K562 (cell line): ENCODE measurements around the gene RREB1. TPM values are rescaled to one million over a fixed set of nuclear protein-coding genes. Genes with fewer than 3 reads are reported as not detected.

Experiments used
- ATAC-seq: fragments of 200-7000 bp; cut with Tn5 transposase; 3 replicates; pipeline ENCODE4 v1.9.1; 2020; ENCODE audit warnings: moderate library complexity
- BruUV-seq: library from RNA; stranded (reverse); fragments of 400-500 nt; replicated peaks from 2 replicates; lab custom pipeline; 2021; lab: Mats Ljungman, UMichigan
- CTCF ChIA-PET: fragments of 300-600 bp; formaldehyde crosslinking; extraction: SDS; loops from one replicate; lab custom pipeline; 2021; ENCODE audit warnings: low intra/inter-chr PET ratio; lab: Yijun Ruan, JAX
- POLR2A ChIA-PET: fragments of 300-600, 350-650 bp; sonication (Branson Sonifier 250); formaldehyde crosslinking; extraction: SDS; loops from one replicate; lab custom pipeline; 2021; ENCODE audit warnings: antibody characterized with exemption, inconsistent platforms; lab: Yijun Ruan, JAX
- DNase-seq, 4 experiments: peaks; one replicate each; pipeline versions ENCODE4 v3.0.0 to v3.0.0-alpha.2; 2011 to 2018; ENCODE audit warnings: low spot score in 3 of 4, mixed read lengths in 3 of 4; ENCODE audit errors: extremely low read depth in 1 of 4
- FAIRE-seq: peaks from 2 replicates; lab custom pipeline; 2011; peaks lifted over from hg19 to GRCh38; lab: Jason Lieb, UNC
- H2AFZ ChIP-seq: 2 replicates; pipeline ENCODE4 v1.6.0; 2011; ENCODE audit warnings: low read depth, low read length, control low read depth, inconsistent platforms
- H3K27ac ChIP-seq: fragments of 200-600 bp; 3 replicates; pipeline ENCODE4 v1.8.0; 2011; ENCODE audit warnings: low read depth, mild to moderate bottlenecking, control low read depth, inconsistent platforms, low read length, moderate library complexity, mixed read lengths; ENCODE audit errors: extremely low read depth
- H3K27me3 ChIP-seq, 2 experiments: fragments of 300-600 bp in 1 of 2; 2 replicates in 1 of 2; 3 replicates in 1 of 2; pipeline versions ENCODE4 v1.6.0 to v1.8.0; 2011; ENCODE audit warnings: inconsistent platforms in 2 of 2, low read length in 2 of 2, mild to moderate bottlenecking in 1 of 2, mixed read lengths in 1 of 2, moderate library complexity in 1 of 2; ENCODE audit not compliant: control insufficient read depth in 2 of 2, insufficient read depth in 2 of 2
- H3K36me3 ChIP-seq: fragments of 300-600 bp; 3 replicates; pipeline ENCODE4 v1.8.0; 2011; ENCODE audit warnings: mild to moderate bottlenecking, low read length, inconsistent platforms; ENCODE audit not compliant: control insufficient read depth, insufficient read depth
- H3K4me1 ChIP-seq, 2 experiments: fragments of 200-600 bp in 1 of 2; replicated peaks in 1 of 2; 2 replicates in 1 of 2; 3 replicates in 1 of 2; pipeline versions ENCODE4 v1.5.1 to v1.8.0; 2011; ENCODE audit warnings: inconsistent platforms in 2 of 2, low read length in 2 of 2, mild to moderate bottlenecking in 1 of 2, mixed read lengths in 1 of 2, moderate library complexity in 1 of 2; ENCODE audit not compliant: control insufficient read depth in 2 of 2, insufficient read depth in 2 of 2
- H3K4me2 ChIP-seq: 2 replicates; pipeline ENCODE4 v1.6.1; 2011; ENCODE audit warnings: low read length, control low read depth, inconsistent platforms, mixed read lengths; ENCODE audit not compliant: insufficient read depth
- H3K4me3 ChIP-seq: fragments of 200-600 bp; sonication (generic), shearing (Covaris generic); 2 replicates; pipeline ENCODE4 v1.5.1; 2016; ENCODE audit warnings: control low read depth, inconsistent platforms
- H3K79me2 ChIP-seq: fragments of 200-600 bp; 3 replicates; pipeline ENCODE4 v1.8.0; 2011; ENCODE audit warnings: low read length, inconsistent platforms; ENCODE audit not compliant: control insufficient read depth, insufficient read depth
- H3K9ac ChIP-seq, 2 experiments: 2 replicates each; pipeline versions ENCODE4 v1.6.0 to v1.6.1; 2011; ENCODE audit warnings: low read depth in 2 of 2, low read length in 2 of 2, control low read depth in 1 of 2, inconsistent platforms in 1 of 2, mild to moderate bottlenecking in 1 of 2, mixed read lengths in 1 of 2; ENCODE audit not compliant: insufficient read depth in 1 of 2
- H3K9me1 ChIP-seq: one replicate; pipeline ENCODE4 v1.6.0; 2011; ENCODE audit warnings: inconsistent platforms, mild to moderate bottlenecking, low read length, moderate library complexity; ENCODE audit not compliant: control insufficient read depth, insufficient read depth
- H3K9me3 ChIP-seq: replicated peaks from 2 replicates; pipeline ENCODE4 v1.5.1; 2011; ENCODE audit warnings: low read depth, low read length, inconsistent platforms; ENCODE audit not compliant: control insufficient read depth, insufficient read depth
- H4K20me1 ChIP-seq: replicated peaks from 2 replicates; pipeline ENCODE4 v1.6.1; 2011; ENCODE audit warnings: low read length, inconsistent platforms, mixed read lengths; ENCODE audit not compliant: control insufficient read depth, insufficient read depth
- CAMTA2 ChIP-seq: fragments of 250-450 bp; sonication (Bioruptor Pico); conservative IDR thresholded peaks from 2 replicates; pipeline ENCODE4 v1.5.1; 2022
- CHCHD3 ChIP-seq: fragments of 250-450 bp; sonication (Bioruptor Pico); IDR thresholded peaks from 2 replicates; pipeline ENCODE4 v2.1.2; 2022; ENCODE audit warnings: mild to moderate bottlenecking
- CREB1 ChIP-seq, 2 experiments: sonication (generic) in 1 of 2; formaldehyde crosslinking in 1 of 2; IDR thresholded peaks; 2 replicates each; pipeline versions ENCODE4 v1.6.1 to v1.8.0; 2012 to 2022; ENCODE audit warnings: inconsistent platforms in 1 of 2, mild to moderate bottlenecking in 1 of 2, missing genetic modification reagents in 1 of 2, moderate library complexity in 1 of 2
- ELF2 ChIP-seq: fragments of 250-450 bp; sonication (Bioruptor Pico); IDR thresholded peaks from 2 replicates; pipeline ENCODE4 v1.5.0; 2021; ENCODE audit warnings: mild to moderate bottlenecking
- FIP1L1 ChIP-seq: fragments of 200-400 bp; formaldehyde crosslinking; IDR thresholded peaks from 2 replicates; pipeline ENCODE4 v1.6.1; 2018; ENCODE audit warnings: mild to moderate bottlenecking, low read depth, low read length; ENCODE audit not compliant: poor library complexity, severe bottlenecking
- MCM2 ChIP-seq: fragments of 450-650 bp; IDR thresholded peaks from 2 replicates; pipeline ENCODE4 v1.6.1; 2017; ENCODE audit warnings: low read depth, mild to moderate bottlenecking
- MCM7 ChIP-seq, 2 experiments: fragments of 450-650 bp; IDR thresholded peaks; 2 replicates each; pipeline ENCODE4 v1.6.1; 2016 to 2018
- NCOA4 ChIP-seq: fragments of 450-650 bp; IDR thresholded peaks from 2 replicates; pipeline ENCODE4 v1.6.1; 2018; ENCODE audit warnings: mild to moderate bottlenecking; ENCODE audit not compliant: partially characterized antibody
- NFRKB ChIP-seq: fragments of 450-650 bp; IDR thresholded peaks from 2 replicates; pipeline ENCODE4 v1.6.1; 2016; ENCODE audit warnings: low read depth
- PML ChIP-seq: IDR thresholded peaks from 2 replicates; pipeline ENCODE4 v1.6.1; 2012; ENCODE audit warnings: low read length, inconsistent platforms
- POLR3G ChIP-seq: IDR thresholded peaks from 2 replicates; pipeline ENCODE4 v1.6.1; 2011; ENCODE audit not compliant: insufficient read length, insufficient replicate concordance; ENCODE audit errors: extremely low read depth
- PYGO2 ChIP-seq: fragments of 450-650 bp; IDR thresholded peaks from 2 replicates; pipeline ENCODE4 v1.6.1; 2016; ENCODE audit warnings: mild to moderate bottlenecking, missing genetic modification characterization, moderate library complexity, missing compliant biosample characterization
- RBM22 ChIP-seq: fragments of 200-400 bp; formaldehyde crosslinking; IDR thresholded peaks from 2 replicates; pipeline ENCODE4 v1.6.1; 2018; ENCODE audit warnings: low read length, low read depth; ENCODE audit not compliant: poor library complexity, severe bottlenecking
- SMC3 ChIP-seq: conservative IDR thresholded peaks from 2 replicates; pipeline ENCODE4 v1.6.1; 2011; ENCODE audit warnings: low read depth, low read length, improper control_type of control experiment; ENCODE audit not compliant: insufficient read depth
- TBL1XR1 ChIP-seq, 2 experiments: IDR thresholded peaks; 2 replicates each; pipeline ENCODE4 v1.6.1; 2012; ENCODE audit warnings: improper control_type of control experiment in 2 of 2, low read length in 2 of 2, mild to moderate bottlenecking in 1 of 2
- UBTF ChIP-seq, 2 experiments: IDR thresholded peaks; 2 replicates each; pipeline ENCODE4 v1.6.1; 2012; ENCODE audit warnings: improper control_type of control experiment in 2 of 2, low read depth in 2 of 2, low read length in 2 of 2, borderline replicate concordance in 1 of 2
- ZNF124 ChIP-seq: sonication (generic); formaldehyde crosslinking; IDR thresholded peaks from 2 replicates; pipeline ENCODE4 v1.8.1; 2022; ENCODE audit warnings: missing genetic modification reagents
- ZNF143 ChIP-seq: sonication (generic); formaldehyde crosslinking; IDR thresholded peaks from 2 replicates; pipeline ENCODE4 v1.9.0; 2022; ENCODE audit warnings: mild to moderate bottlenecking, missing genetic modification reagents
- ZNF23 ChIP-seq: fragments of 250-450 bp; sonication (Bioruptor Pico); IDR thresholded peaks from 2 replicates; pipeline ENCODE4 v1.4.0; 2020; ENCODE audit warnings: mild to moderate bottlenecking
- ZNF696 ChIP-seq: fragments of 250-450 bp; sonication (Bioruptor Pico); conservative IDR thresholded peaks from 2 replicates; pipeline ENCODE4 v1.4.0; 2020; ENCODE audit warnings: mild to moderate bottlenecking, moderate library complexity
- WGBS: fragments of 100-300 bp; shearing (Covaris generic); methylation state at CpG from one replicate; pipeline ENCODE4 v1.1.6; 2016; ENCODE audit warnings: low coverage, mixed read lengths; ENCODE audit not compliant: insufficient coverage; ENCODE audit errors: missing lambda C conversion rate; 5-methylcytosine and 5-hydroxymethylcytosine counted together
- in situ Hi-C: fragments of 300-500 bp; cut with MboI; formaldehyde crosslinking; loops from 4 replicates; pipeline ENCODE4 v1.15.0; 2018; ENCODE audit warnings: inconsistent platforms, mixed read lengths
- intact Hi-C: fragments of 100-400 bp; cut with micrococcal nuclease; formaldehyde crosslinking; loops from 2 replicates; pipeline ENCODE4 v1.14.2; 2022
- polyA plus RNA-seq, 8 experiments: library from polyadenylated mRNA; depleted of rRNA in 4 of 8; stranded (reverse) in 5 of 8; unstranded in 3 of 8; fragments of >200 nt; fragmentation: Nextera tagmentation in 2 of 8; fragmentation: Illumina TruSeq in 1 of 8; extraction: Ambion mirVana in 2 of 8; extraction: Trizol in 1 of 8; gene quantifications; 2 replicates each; pipeline versions ENCODE4 v1.2.1 to v1.2.3, GENCODE V29; 2011 to 2014; ENCODE audit warnings: inconsistent platforms in 1 of 8, missing spikeins in 1 of 8
- total RNA-seq, 7 experiments: library from RNA; depleted of rRNA in 6 of 7; stranded (reverse); fragments of >200 nt in 6 of 7; fragmentation: Illumina TruSeq in 2 of 7; extraction: Trizol in 2 of 7; gene quantifications; 2 replicates each; pipeline versions ENCODE4 v1.2.1 to v1.2.3, GENCODE V29; 2011 to 2021; ENCODE audit warnings: low replicate concordance in 1 of 7

RREB1 gene
- total and polyA plus RNA-seq, 9 of the 15 experiments (the other 6 are each of a cell fraction or from before 2014, with no cell fraction given): 3.3 to 64.2 (median 19.3) TPM

- Histone ChIP-seq H3K9me1 (no peaks in the 10 kb centered on the region), H3K36me3 (peaks cover 91% of the 10 kb centered on the region), H3K27me3 (no peaks in the 10 kb centered on the region), H3K9ac (no peak overlapping the region), H3K4me1 (peaks cover 8 to 17% of the 10 kb centered on the region in 2 experiments), H4K20me1 (peaks cover 3% of the 10 kb centered on the region; the same call in 1 of the 2 replicates), H3K4me2 (no peak overlapping the region), H3K27ac (no peak overlapping the region), H3K4me3 (no peak overlapping the region), H3K79me2 (peaks cover 27% of the 10 kb centered on the region), H2AFZ (no peak overlapping the region), H3K9me3 (no peaks in the 10 kb centered on the region)
- 94% methylated on average over 31 of the region's 71 CpGs for WGBS
- ChIA-PET POLR2A (interaction anchor here (1.3 kb wide), 1 partner anchor 11 kb away, joined by 6 read pairs; no protein-coding TSS in a partner anchor), CTCF (no interaction called here)
- in situ Hi-C loops: loop anchor here (25.0 kb wide), 1 partner anchor 559 kb away; no protein-coding TSS in a partner anchor
- FAIRE-seq (no peak), DNase-seq (no peak), ATAC-seq (no peak)
- intact Hi-C loops: loop anchor here (10.0 kb wide), 1 partner anchor 322 kb away; no protein-coding TSS in a partner anchor
- no TSS peak for BruUV-seq
- TF ChIP-seq FIP1L1: peak; percentile 70
- TF ChIP-seq ELF2 (CRISPR knock-in tag): no peak
- no peak for TF ChIP-seq MCM2
- no peak for TF ChIP-seq SMC3
- TF ChIP-seq NCOA4: no peak
- no peak for TF ChIP-seq ZNF23
- no peak for TF ChIP-seq CAMTA2 (CRISPR knock-in tag)
- TF ChIP-seq UBTF (IDR thresholded peaks at IDR 0.05; ENCODE audit: borderline replicate concordance in 1 of 2, low read depth in 2 of 2, low read length in 2 of 2): no peak
- no peak for TF ChIP-seq NFRKB
- no peak for TF ChIP-seq PYGO2
- no peak for TF ChIP-seq ZNF124 (CRISPR knock-in tag)
- no peak for TF ChIP-seq ZNF143 (CRISPR knock-in tag)
- no peak for TF ChIP-seq TBL1XR1 (IDR thresholded peaks at IDR 0.05; ENCODE audit: low read length in 2 of 2)
- no peak for TF ChIP-seq POLR3G
- no peak for TF ChIP-seq ZNF696 (CRISPR knock-in tag)
- no peak for TF ChIP-seq MCM7 (IDR thresholded peaks at IDR 0.05)
- no peak for TF ChIP-seq PML
- peak; percentile 97 for TF ChIP-seq RBM22
- no peak for TF ChIP-seq CREB1 (IDR thresholded peaks at IDR 0.05)
- TF ChIP-seq CREB1 (CRISPR knock-in tag; IDR thresholded peaks at IDR 0.05): no peak
- TF ChIP-seq CHCHD3: no peak
These were observed 138.8 kb downstream of the RREB1 start for GRCh38 chr6:7246401-7247178.
